Measurements from ENCODE around the gene LRRC51.
"Not testable (repeated sequence)": the region's sequence is repeated elsewhere in the genome, so short reads cannot be mapped to it uniquely, and the experiment has no call there.

LRRC51 gene

GRCh38 chr11:72135891-72136683 is 55.4 kb downstream of the LRRC51 start:
- no peak for DNase-seq (ENCODE audit: extremely low spot score, insufficient read length, low read depth)
- no peak for FAIRE-seq

GRCh38 chr11:72136684-72137262 is 56.1 kb downstream of the LRRC51 start:
- FAIRE-seq, result no peak

GRCh38 chr11:72138821-72139390 is 58.3 kb downstream of the LRRC51 start:
- FAIRE-seq (no peak), DNase-seq (ENCODE audit: extremely low spot score, insufficient read length, low read depth) (no peak)

More at GRCh38 chr11:72136684-72137262, 56.1 kb downstream of the LRRC51 start:
- DNase-seq (ENCODE audit: extremely low spot score, insufficient read length, low read depth), result no peak

GRCh38 chr11:72139500-72139899 is 58.9 kb downstream of the LRRC51 start:
- DNase-seq (ENCODE audit: extremely low spot score, insufficient read length, low read depth) (no peak), FAIRE-seq (no peak)

GRCh38 chr11:72140661-72141060 is 60.0 kb downstream of the LRRC51 start:
- DNase-seq (ENCODE audit: extremely low spot score, insufficient read length, low read depth) (no peak), FAIRE-seq (no peak)

- no peak for FAIRE-seq
Measured at GRCh38 chr11:72141066-72141465, 60.4 kb downstream of the LRRC51 start.

GRCh38 chr11:72142086-72142485 is 61.4 kb downstream of the LRRC51 start:
- not testable (repeated sequence) for DNase-seq (ENCODE audit: extremely low spot score, insufficient read length, low read depth); FAIRE-seq

More at GRCh38 chr11:72141066-72141465, 60.4 kb downstream of the LRRC51 start:
- no peak for DNase-seq (ENCODE audit: extremely low spot score, insufficient read length, low read depth)

GRCh38 chr11:72142543-72142942 is 61.9 kb downstream of the LRRC51 start:
- FAIRE-seq; DNase-seq (ENCODE audit: extremely low spot score, insufficient read length, low read depth): not testable (repeated sequence)

GRCh38 chr11:72144807-72145565 is 64.3 kb downstream of the LRRC51 start:
- no peak for DNase-seq (ENCODE audit: extremely low spot score, insufficient read length, low read depth)
- FAIRE-seq, result no peak
